IPS DF 6.9 (cell line): ENCODE results near the gene JAM2.
A peak's percentile ranks its signal among the peaks of the same experiment; 100 is the strongest.
"Not testable (repeated sequence)": the region's sequence is repeated elsewhere in the genome, so short reads cannot be mapped to it uniquely, and the experiment has no call there.

ENCODE experiments used
- DNase-seq: peaks from one replicate; pipeline ENCODE4 v3.0.0-alpha.2; 2013; ENCODE audit warnings: low read depth, low spot score
- H3K27ac ChIP-seq: one replicate; pipeline ENCODE4 v1.5.1; 2013; ENCODE audit warnings: low read length, control low read depth
- H3K27me3 ChIP-seq: 2 replicates; pipeline ENCODE4 v1.6.1; 2013; ENCODE audit warnings: mild to moderate bottlenecking, low read length; ENCODE audit not compliant: control insufficient read depth, insufficient read depth
- H3K36me3 ChIP-seq: 2 replicates; pipeline ENCODE4 v1.6.1; 2013; ENCODE audit warnings: low read length; ENCODE audit not compliant: control insufficient read depth, insufficient read depth
- H3K4me1 ChIP-seq: 2 replicates; pipeline ENCODE4 v1.6.1; 2013; ENCODE audit warnings: low read length; ENCODE audit not compliant: control insufficient read depth, insufficient read depth
- H3K4me3 ChIP-seq: 2 replicates; pipeline ENCODE4 v1.5.1; 2013; ENCODE audit warnings: mild to moderate bottlenecking, low read length
- H3K9me3 ChIP-seq: 2 replicates; pipeline ENCODE4 v1.6.1; 2013; ENCODE audit warnings: low read length, inconsistent platforms; ENCODE audit not compliant: control insufficient read depth, insufficient read depth
- WGBS: extraction: QIAGEN DNeasy Blood & Tissue Kit; methylation state at CpG from one replicate; pipeline ENCODE4 v1.1.7; 2013; ENCODE audit warnings: mixed read lengths, missing lambda C conversion rate; ENCODE audit not compliant: insufficient read length, insufficient coverage; 5-methylcytosine and 5-hydroxymethylcytosine counted together

Gene JAM2

DNA sequence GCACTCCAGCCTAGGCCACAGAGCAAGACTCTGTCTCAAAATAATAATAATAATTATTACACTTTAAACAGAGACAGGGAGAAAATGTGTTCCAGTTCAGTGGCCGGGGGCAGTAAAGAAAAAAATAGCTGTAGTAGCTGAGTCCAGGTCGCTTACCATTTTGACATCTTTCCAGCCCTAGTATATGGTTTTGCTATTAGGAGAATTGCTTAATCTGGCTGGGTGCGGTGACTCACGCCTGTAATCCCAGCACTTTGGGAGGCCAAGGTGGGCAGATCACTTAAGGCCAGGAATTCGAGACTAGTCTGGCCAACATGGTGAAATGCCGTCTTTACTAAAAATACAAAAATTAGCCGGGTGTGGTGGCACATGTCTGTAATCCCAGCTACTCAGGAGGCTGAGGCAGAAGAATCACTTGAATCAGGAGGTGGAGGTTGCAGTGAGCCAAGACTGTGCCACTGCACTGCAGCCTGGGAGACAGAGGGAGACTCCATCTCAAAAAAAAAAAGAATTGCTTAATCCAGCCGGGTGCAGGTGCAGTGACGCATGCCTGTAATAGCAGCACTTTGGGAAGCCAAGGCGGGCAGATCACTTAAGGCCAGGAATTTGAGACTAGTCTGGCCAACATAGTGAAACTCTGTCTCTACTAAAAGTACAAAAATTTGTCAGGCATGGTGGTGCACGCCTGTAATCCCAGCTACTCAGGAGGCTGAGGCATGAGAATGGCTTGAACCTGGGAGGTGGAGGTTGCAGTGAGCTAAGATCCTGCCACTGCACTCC lies 13.1 kb upstream of the JAM2 start:
- H3K27ac ChIP-seq, H3K27me3 ChIP-seq, H3K36me3 ChIP-seq, H3K4me1 ChIP-seq, H3K4me3 ChIP-seq, DNase-seq, H3K9me3 ChIP-seq: not testable (repeated sequence)
- no CpG with 5 or more reads among the region's 11 CpGs for WGBS

DNA sequence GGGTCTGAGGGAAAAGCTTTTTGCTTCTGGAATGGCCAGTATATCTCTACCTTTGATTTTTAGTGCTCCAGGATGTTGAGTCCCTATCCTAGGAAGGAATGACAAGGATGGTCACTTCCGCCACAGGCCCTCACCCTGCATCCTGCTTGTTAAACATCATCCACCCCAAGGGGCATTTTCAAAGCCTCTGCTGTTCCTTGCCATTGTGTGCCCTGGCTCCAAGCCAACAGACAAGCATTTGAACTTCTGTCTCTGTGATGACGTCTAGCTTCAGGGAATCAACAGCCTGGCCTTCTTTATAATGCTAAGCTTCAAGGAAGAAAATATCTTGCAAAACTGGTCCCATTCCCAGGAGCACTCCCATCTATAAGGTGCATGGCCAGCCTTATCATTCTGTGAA lies 12.3 kb upstream of the JAM2 start:
- Histone ChIP-seq H3K27me3 (no peaks in the 10 kb centered on the region), H3K4me1 (no peaks in the 10 kb centered on the region), H3K4me3 (no peak overlapping the region), H3K36me3 (no peaks in the 10 kb centered on the region), H3K9me3 (no peaks in the 10 kb centered on the region), H3K27ac (no peak overlapping the region)
- no peak for DNase-seq
- no CpG with 5 or more reads among the region's 2 CpGs for WGBS

DNA sequence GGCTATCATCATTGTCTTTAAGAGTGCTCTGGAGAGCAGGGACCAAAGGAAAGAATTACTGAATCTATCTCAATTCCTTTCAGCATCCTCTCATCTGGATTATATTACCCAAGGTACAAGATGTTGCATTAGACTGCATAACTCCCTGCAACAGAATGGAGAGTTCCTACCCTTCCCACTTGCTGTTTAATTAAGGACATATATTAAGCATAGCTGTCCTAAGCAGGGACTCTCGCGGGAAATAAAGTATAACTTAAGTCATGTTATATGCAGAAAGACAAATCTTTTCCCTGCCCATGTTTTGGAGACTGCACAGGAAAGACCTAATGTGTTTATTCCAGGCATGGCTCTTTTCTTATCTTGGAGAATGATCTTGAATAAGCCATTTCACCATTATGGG lies 6.8 kb upstream of the JAM2 start:
- Histone ChIP-seq H3K27ac (no peak overlapping the region), H3K27me3 (no peaks in the 10 kb centered on the region), H3K9me3 (no peaks in the 10 kb centered on the region), H3K4me1 (no peaks in the 10 kb centered on the region), H3K4me3 (no peak overlapping the region), H3K36me3 (no peaks in the 10 kb centered on the region)
- no CpG with 5 or more reads among the region's 2 CpGs for WGBS
- no peak for DNase-seq

DNA sequence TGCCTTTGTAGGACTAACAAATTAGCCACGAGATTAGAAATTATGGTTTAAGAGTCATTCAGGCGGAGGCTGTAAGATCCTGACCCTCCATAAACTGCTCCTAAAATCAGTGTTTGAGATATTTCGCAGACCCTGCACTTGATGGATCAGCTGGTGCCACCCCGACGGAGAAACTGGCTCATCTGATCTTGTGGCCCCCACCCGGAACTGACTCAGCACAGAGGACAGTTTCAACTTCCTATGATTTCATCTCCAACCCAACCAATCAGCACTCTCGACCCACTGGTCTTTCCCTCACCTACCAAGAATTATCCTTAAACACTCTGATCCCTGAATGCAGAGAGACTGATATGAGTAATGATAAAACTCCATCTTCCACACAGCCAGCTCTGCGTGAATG lies 3.7 kb upstream of the JAM2 start:
- no peaks in the 10 kb centered on the region for H3K36me3 ChIP-seq
- no peak for DNase-seq
- no peaks in the 10 kb centered on the region for H3K27me3 ChIP-seq
- no peak overlapping the region for H3K4me3 ChIP-seq
- H3K27ac ChIP-seq, result no peak overlapping the region
- WGBS, result no CpG with 5 or more reads among the region's 8 CpGs
- no peaks in the 10 kb centered on the region for H3K4me1 ChIP-seq
- no peaks in the 10 kb centered on the region for H3K9me3 ChIP-seq

DNA sequence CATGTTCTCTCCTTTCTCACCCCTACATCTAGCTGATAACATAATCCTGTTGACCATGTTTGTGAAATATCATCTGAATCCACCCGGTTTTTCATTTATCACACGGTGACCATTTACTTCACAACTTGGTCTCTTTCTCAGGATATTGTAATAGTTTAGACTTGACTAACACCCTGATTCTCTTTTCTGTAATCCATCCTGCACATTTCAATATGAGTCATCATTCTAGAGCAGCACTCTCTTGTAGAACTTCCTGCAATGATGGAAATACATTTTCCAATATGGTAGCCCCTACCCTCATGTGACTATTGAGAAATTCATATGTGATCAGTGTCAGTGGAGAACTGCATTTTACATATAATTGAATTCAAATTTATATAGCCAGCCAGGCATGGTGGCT lies 2.3 kb upstream of the JAM2 start:
- no peak for DNase-seq
- Histone ChIP-seq H3K36me3 (no peaks in the 10 kb centered on the region), H3K9me3 (no peaks in the 10 kb centered on the region), H3K4me1 (no peaks in the 10 kb centered on the region), H3K27ac (no peak overlapping the region), H3K4me3 (no peak overlapping the region), H3K27me3 (no peaks in the 10 kb centered on the region)
- WGBS, result no CpG with 5 or more reads among the region's 2 CpGs

DNA sequence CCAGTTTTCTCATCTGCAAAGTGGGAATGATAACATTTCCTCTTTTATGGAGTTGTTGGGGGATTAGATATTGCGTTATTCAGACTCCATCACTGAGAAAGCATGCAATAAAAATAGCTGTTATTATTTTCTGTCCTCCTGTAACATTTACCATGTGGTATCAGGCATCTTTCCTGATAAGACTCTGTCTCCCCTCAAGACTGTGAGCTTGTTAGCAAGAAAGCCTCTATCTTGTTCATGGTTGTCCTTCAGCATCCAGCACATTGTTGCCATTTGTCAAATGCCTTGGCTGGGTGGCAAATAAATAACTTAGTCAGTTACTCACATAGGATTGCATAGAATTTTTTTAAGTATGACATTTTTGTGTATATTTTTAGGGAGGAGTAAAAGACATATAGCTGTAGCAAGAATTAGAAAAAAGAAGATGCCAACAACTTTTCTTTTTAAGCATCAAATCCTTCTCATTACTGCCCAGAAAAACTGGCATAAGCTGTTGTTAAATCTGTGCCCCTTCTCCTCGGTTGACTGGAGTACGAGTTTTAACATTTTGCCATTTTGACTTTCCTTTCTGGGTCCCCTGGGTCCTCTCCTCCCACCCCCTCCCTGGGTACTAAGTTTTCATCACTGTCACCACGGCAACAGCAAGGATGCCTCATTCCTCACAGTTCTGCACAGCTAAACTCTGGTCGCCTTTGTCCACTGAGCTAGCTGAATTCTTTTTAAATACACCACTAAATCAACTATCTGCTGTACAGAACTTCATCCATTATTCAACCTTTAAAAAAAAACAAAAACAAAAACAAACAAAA lies 1.0 kb upstream of the JAM2 start:
- Histone ChIP-seq H3K36me3 (no peaks in the 10 kb centered on the region), H3K9me3 (no peaks in the 10 kb centered on the region), H3K27me3 (no peaks in the 10 kb centered on the region), H3K27ac (no peak overlapping the region), H3K4me3 (no peak overlapping the region), H3K4me1 (no peaks in the 10 kb centered on the region)
- no CpG with 5 or more reads among the region's 5 CpGs for WGBS
- DNase-seq, result no peak

DNA sequence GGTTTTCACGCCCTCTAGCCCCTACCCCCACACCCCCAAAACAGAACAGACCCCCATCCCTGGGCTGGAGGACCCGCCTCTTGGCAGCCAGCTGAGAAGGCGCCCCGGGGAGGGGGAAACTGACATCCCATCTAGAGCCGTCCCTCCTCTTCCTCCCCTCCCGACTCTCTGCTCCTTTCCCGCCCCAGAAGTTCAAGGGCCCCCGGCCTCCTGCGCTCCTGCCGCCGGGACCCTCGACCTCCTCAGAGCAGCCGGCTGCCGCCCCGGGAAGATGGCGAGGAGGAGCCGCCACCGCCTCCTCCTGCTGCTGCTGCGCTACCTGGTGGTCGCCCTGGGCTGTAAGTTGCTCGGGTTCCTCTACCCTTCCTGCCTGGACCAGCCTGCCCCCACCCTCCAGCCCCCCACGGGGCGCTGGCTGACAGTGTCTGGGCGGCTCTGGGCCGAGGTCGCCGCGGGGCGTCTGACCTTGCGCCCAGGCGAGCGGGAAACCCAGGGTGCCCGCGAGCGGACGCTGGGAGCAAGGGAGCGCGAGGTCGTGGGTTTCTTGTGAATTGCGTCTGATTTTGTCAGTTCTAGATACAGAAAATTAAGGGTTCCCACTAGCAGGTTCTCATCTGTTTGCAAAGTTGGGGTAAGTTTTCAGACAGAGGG lies 618 bp downstream of the JAM2 start:
- no peaks in the 10 kb centered on the region for H3K36me3 ChIP-seq
- no peak for DNase-seq
- no peaks in the 10 kb centered on the region for H3K9me3 ChIP-seq
- H3K27me3 ChIP-seq, result no peaks in the 10 kb centered on the region
- H3K27ac ChIP-seq, result no peak overlapping the region
- no peaks in the 10 kb centered on the region for H3K4me1 ChIP-seq
- no CpG with 5 or more reads among the region's 40 CpGs for WGBS
- H3K4me3 ChIP-seq, result peak overlapping the region; percentile 67

DNA sequence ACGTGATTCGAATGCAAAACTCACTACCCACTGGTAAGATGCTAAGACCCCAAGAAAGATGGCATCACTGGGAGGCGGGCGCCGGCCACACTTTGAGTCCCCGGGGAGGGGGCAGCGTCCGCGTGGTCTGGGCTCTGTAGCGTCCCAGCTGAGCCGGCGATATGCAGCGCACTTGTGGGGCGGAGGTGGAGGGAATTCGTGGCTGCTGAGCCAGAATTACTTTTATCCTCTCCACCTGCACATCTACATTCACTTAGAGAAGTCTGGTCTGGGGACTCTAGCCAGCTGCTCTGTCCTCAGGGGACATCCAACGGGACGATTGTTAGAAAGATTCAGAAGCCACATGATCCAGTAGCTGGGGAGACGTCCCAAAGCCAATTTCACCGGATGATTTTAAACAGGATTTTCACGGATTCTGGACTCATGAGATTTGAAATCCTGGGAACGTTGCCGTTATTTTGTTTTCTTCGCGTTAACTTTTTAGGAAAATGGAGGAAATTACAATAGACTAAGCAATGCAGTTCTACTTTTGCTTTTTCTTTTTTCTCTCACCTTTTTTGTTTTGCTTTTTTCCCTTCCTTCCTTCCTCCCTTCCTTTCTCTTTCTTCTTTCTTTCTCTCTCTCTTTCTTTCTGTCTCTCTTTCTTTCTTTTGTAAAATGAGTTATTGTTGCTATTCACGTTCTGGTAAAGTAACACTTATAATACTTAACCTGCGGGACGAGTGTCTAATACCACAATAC lies 1.3 kb downstream of the JAM2 start:
- H3K27ac ChIP-seq, result no peak overlapping the region
- WGBS, result no CpG with 5 or more reads among the region's 27 CpGs
- no peaks in the 10 kb centered on the region for H3K27me3 ChIP-seq
- no peaks in the 10 kb centered on the region for H3K9me3 ChIP-seq
- H3K4me1 ChIP-seq, result no peaks in the 10 kb centered on the region
- H3K36me3 ChIP-seq, result no peaks in the 10 kb centered on the region
- no peak for DNase-seq
- H3K4me3 ChIP-seq, result peak overlapping the region; percentile 67; the same call in 1 of the 2 replicates

DNA sequence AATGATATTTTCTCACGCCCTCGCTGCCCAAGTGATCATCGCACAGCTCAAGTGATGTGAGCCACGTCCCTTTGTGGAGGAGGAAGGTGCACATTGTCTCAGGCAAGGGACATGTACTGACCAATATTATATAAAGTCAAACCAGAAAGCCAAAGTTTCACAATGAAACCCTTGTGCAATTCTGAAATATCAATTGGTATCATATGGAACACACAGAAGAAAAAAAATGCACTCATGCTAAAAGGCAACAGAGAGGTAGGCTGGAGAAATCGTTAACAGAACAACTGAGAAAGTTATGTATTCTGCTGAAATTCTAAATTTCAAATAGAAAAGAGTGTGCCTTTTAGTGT lies 1.9 kb downstream of the JAM2 start:
- Histone ChIP-seq H3K9me3 (no peaks in the 10 kb centered on the region), H3K27me3 (no peaks in the 10 kb centered on the region), H3K27ac (no peak overlapping the region), H3K4me1 (no peaks in the 10 kb centered on the region), H3K4me3 (no peak overlapping the region), H3K36me3 (no peaks in the 10 kb centered on the region)
- no peak for DNase-seq
- no CpG with 5 or more reads among the region's 5 CpGs for WGBS

DNA sequence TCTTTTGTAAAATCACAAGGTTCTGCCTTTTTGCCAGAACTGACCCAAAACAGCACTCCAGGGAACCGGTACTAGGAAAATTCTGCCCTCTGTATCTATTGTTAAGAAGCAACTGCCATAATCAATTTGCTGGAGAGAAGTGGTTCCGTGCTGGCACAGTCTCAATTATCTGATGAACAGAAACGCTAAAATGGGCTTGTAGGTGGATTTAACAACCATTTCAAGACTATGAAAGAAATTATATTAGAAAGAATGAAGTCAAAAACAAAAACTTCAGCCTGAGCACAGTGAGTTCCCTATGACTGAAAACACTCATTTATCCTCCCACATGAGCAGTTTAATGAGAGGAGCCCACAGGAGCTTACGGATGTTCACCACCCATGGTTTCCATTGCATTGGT lies 4.4 kb downstream of the JAM2 start:
- DNase-seq, result no peak
- Histone ChIP-seq H3K4me3 (no peak overlapping the region), H3K27me3 (no peaks in the 10 kb centered on the region), H3K4me1 (no peaks in the 10 kb centered on the region), H3K27ac (no peak overlapping the region), H3K9me3 (no peaks in the 10 kb centered on the region), H3K36me3 (no peaks in the 10 kb centered on the region)
- no CpG with 5 or more reads among the region's 4 CpGs for WGBS
